ENCODE measurements around the gene ARHGEF4.

ARHGEF4 gene

GRCh38 chr2:131038258-131039100 is 201.8 kb downstream of the ARHGEF4 start:
- no peak for DNase-seq (ENCODE audit: low spot score)

GRCh38 chr2:131039101-131039440 is 202.4 kb downstream of the ARHGEF4 start:
- DNase-seq (ENCODE audit: low spot score), result no peak

- no peak for DNase-seq (ENCODE audit: low spot score)
Observed at GRCh38 chr2:131039535-131039907, 202.8 kb downstream of the ARHGEF4 start.

- no peak for DNase-seq (ENCODE audit: low spot score)
Observed at GRCh38 chr2:131039908-131040660, 203.4 kb downstream of the ARHGEF4 start.

- no peak for DNase-seq (ENCODE audit: low spot score)
Observed at GRCh38 chr2:131040661-131041401, 204.1 kb downstream of the ARHGEF4 start.

GRCh38 chr2:131041402-131042147 is 204.9 kb downstream of the ARHGEF4 start:
- DNase-seq (ENCODE audit: low spot score), result no peak

GRCh38 chr2:131042148-131042775 is 205.5 kb downstream of the ARHGEF4 start:
- no peak for DNase-seq (ENCODE audit: low spot score)

GRCh38 chr2:131043199-131044074 is 206.7 kb downstream of the ARHGEF4 start:
- no peak for DNase-seq (ENCODE audit: low spot score)

GRCh38 chr2:131044075-131044756 is 207.5 kb downstream of the ARHGEF4 start:
- no peak for DNase-seq (ENCODE audit: low spot score)

- DNase-seq (ENCODE audit: low spot score), result no peak
Observed at GRCh38 chr2:131044757-131045150, 208.0 kb downstream of the ARHGEF4 start.

GRCh38 chr2:131045286-131046027 is 208.7 kb downstream of the ARHGEF4 start:
- DNase-seq (ENCODE audit: low spot score), result no peak

GRCh38 chr2:131046028-131046917 is 209.6 kb downstream of the ARHGEF4 start:
- no peak for DNase-seq (ENCODE audit: low spot score)

GRCh38 chr2:131046918-131047652 is 210.4 kb downstream of the ARHGEF4 start:
- DNase-seq (ENCODE audit: low spot score), result no peak

GRCh38 chr2:131047920-131048560 is 211.3 kb downstream of the ARHGEF4 start:
- no peak for DNase-seq (ENCODE audit: low spot score)

GRCh38 chr2:131048641-131049040 is 211.9 kb downstream of the ARHGEF4 start:
- DNase-seq (ENCODE audit: low spot score), result no peak

- DNase-seq (ENCODE audit: low spot score), result no peak
Observed at GRCh38 chr2:131049150-131049718, 212.5 kb downstream of the ARHGEF4 start.

GRCh38 chr2:131050896-131051295 is 214.2 kb downstream of the ARHGEF4 start:
- DNase-seq (ENCODE audit: low spot score), result no peak

Measured in kidney capillary endothelial cell (primary cell).